ENCODE measurements around the gene PLCD4.
A peak's percentile ranks its signal among the peaks of the same experiment; 100 is the strongest.

Gene PLCD4

GRCh38 chr2:218664653-218665052 is 57.0 kb downstream of the PLCD4 start:
- no peak for DNase-seq (ENCODE audit: low spot score)

- DNase-seq (ENCODE audit: low spot score): no peak
Measured at GRCh38 chr2:218671097-218671653, 63.5 kb downstream of the PLCD4 start.

- DNase-seq (ENCODE audit: low spot score): peak; percentile 86
Measured at GRCh38 chr2:218671654-218672566, 64.2 kb downstream of the PLCD4 start, which contains the start of the genes RNF25 and STK36. RNF25 (minus strand) TSS chr2:218672002; CDS start chr2:218671970, 32 bp downstream. STK36 (plus strand) TSS chr2:218672086; CDS start chr2:218672830, 744 bp downstream.

- no peak for DNase-seq (ENCODE audit: low spot score)
Measured at GRCh38 chr2:218679119-218679518, 71.4 kb downstream of the PLCD4 start.

- no peak for DNase-seq (ENCODE audit: low spot score)
Measured at GRCh38 chr2:218680061-218680460, 72.4 kb downstream of the PLCD4 start.
